GM21786 (cell line): ENCODE results near the gene GEMIN4.
A peak's percentile ranks its signal among the peaks of the same experiment; 100 is the strongest.

ENCODE experiments used
- ATAC-seq: cut with Tn5 transposase; IDR thresholded peaks from one replicate; pipeline ENCODE4 v1.9.1; 2021; ENCODE audit not compliant: unreplicated experiment

Gene GEMIN4

DNA sequence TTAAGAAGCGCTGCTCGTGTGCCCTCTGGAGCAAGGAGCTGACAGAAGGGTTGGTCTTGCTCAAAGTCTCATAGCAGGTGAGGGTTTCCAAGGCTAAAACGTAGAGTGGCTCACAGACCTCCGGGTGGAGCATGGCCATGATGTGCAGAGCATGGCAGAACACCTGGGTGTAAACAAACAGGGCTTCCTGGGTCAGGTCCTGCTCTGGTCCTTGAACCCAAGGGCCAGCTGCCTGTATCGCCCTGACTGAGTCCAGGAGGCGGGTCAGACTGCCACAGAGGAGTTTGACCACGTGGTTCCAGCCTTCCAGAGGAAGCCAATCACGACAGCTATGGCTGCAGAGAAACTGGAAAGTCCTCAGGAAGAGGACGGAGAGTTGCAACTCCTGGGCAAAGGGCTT lies 7.1 kb downstream of the GEMIN4 start:
- ATAC-seq = no peak

DNA sequence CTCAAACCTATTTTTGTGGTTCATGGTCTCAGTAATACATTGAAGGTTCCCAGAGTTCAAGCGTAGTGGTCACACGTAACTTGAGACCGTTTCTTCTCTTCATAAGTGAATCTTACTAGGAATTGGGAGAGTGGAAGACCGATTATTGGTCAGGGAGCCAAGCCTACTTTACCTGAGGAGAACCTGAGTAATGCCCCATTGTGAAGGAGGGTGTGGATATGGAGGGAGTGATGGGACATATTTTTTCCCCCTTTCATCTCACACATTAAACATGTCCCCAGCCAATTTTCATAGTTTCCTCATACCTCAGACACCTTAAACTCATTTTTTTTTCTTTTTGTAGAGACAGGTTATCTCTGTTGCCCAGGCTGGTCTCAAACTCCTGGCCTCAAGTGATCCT lies 8.9 kb downstream of the GEMIN4 start:
- no peak for ATAC-seq

DNA sequence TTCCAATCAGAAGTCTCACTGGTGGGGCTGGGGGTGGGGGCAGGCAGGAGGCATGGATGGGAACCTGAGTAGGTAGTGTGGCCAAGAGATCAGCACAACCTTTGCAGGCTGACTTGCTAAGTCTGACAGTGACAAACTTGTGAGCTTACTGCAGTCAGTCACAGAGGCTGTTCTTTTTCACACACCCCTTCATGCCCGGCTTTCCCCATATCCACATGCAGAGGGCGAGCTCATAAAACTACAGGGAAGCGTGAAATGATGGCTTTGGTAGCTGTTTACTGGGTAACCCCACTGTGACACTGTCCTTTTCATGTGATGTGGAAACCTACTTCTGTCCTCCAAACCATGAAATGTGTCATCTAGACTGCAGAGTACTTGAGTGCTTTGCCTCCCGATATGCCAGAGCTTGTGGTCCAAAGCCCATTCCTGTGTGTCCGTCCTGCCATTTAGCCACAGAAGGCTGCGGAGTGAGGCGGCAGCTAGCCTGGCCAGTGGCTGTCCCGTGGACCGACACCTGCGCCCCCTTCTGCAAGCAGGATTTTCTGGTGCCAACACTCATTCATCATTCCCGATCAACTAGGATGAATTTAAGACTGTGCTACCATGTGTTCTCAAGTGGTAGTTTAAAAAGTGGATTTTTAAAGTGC lies 9.8 kb downstream of the GEMIN4 start:
- no peak for ATAC-seq

DNA sequence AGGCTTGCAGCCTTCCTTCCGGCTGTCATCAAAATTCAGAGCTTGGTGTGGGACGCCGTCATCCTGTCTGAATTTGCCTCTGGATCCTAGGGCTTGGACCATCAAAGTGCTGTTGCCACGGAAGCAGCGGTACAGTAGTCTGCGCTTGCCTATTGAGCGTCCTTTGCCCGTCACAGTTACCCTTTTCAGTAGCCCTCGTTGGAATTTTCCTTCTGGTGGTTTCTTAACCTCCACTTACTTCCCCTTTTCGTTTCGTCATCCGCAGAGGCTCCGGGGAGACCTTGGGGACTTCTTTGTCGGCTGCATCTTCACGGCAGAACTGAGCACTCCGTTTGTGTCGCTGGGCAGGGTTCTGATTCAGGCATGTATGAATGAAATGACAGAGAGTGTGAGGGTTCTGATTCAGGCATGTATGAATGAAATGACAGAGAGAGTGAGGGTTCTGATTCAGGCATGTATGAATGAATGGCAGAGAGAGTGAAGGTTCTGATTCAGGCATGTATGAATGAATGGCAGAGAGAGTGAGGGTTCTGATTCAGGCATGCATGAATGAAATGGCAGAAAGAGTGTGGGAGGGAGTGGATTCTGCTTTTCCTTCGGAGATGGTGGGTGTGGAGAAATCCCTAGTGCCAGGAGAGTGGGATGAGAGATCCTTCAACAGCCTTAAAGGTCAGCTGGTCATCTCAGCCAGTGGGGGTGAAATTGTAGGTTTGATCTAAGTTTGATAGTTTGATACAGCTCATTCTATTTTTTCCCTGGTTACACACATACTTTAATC lies 11.6 kb downstream of the GEMIN4 start:
- peak; percentile 88 for ATAC-seq

DNA sequence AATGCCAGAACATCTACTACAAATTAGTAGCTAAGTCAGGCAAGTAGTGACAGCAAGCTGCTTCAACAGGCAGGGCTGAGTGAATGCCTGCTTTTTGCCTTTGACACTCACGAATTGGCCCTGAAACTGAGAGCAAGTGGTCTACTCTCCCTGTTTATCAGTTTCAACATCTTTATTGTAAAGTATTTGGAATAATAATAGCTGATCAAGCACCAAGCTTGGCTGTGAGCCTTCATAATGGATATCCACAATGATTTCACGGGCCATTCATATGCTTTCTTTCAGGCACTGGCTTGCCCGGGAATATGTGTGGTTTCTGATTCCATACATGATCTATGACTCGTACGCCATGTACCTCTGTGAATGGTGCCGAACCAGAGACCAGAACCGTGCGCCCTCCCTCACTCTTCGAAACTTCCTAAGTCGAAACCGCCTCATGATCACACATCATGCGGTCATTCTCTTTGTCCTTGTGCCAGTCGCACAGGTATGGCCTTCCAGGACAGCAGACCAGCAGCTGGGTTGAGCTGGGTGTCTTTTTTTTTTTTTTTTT lies 14.4 kb downstream of the GEMIN4 start:
- no peak for ATAC-seq

DNA sequence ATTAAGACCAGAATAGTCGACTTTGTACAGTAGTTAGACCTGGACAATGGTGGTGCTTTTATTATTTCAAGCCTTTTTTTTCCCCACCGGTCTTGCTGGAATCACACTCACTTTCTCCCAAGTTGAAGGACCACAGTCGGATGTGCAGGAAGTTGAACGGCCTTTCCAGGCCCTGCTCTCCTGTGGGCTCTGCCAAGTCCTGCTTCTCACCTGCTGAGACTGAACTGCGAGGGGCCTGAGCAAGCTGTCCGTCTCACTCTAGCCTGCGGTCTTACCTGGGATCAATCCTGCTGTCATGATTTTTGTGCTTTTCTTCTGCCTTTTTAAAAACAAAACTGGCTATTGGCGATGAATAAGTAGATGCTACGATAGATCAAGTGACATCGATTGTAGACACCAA lies 18.3 kb downstream of the GEMIN4 start:
- ATAC-seq = no peak

DNA sequence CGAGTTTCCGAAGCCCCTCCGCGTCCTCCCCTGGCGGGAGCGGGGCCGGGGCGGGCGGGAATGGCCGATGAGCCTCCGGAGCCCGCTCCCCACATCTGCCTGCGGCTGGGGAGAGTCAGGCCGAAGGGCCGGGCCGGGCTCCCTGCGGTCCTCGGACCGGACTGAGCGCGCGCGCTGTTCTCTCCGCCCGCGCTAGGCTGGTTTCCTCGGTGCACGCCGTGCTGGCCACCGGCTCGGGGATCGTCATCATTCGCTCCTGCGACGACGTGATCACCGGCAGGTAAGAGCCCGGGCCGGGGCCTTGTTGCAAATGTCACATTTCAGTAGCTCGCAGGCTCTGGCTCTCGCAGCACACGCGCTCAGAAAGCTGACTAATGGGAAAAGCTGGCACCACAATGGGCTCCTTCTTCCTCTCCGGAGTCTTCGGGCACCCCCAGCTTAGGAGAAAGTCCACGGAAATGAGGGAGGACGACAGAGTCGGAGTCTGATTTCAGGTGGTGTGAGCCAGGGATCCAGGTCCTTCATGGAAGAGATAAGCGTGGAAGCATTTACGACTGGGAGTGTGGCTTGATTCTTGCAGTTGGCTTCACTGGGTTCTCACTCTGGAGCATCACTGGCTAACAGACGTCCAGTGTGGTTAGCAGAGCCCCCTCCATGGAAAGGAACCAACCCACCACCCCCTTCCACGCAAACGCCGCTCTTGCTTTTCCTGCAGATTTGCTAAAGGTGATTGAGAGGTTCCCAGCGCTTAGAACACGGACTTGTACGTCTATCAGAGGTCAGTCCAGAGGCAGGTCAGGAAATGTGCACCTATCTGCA lies 19.0 kb downstream of the GEMIN4 start:
- ATAC-seq = no peak

DNA sequence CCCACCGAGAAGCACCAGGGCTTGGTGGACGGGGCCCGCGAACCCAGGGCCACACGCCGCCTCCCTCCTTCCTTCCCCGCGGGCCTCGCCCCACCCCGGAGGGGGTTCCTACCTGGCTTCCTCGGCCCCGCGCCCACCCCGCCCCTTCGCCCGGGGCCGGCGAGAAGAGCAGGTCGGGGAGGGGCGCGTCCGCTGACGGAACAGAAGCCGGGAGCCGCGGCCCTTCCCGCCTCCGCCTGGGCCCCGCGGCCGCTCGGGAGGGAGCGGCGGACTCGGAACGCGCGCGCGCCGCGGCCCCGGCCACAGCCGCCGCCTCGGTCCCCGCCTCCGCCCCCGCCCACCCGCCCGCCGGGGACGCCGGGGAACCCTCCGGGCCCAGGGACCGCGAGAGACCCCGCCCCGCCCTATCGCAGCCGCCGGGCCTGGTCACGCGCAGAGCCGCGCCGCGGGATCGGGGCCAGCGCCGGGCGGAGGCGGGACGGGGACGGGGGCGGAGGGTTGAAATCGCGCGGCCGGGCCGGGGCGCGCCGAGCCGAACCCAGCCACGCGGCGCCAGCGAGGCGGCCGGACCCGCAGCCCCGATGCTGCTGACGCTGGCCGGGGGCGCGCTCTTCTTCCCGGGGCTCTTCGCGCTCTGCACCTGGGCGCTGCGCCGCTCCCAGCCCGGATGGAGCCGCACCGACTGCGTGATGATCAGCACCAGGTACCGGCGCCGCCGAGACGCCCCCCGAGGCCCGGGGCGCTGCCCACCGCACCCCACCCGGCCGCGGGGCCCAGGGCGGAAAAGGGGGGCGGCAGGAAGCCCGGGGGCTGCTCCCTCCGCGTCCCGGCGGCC lies 19.8 kb downstream of the GEMIN4 start, which contains the start of gene TLCD3A:
Gene TLCD3A (plus strand): TSS at position 530 of the 835 bp plus-strand sequence. CDS start 52 bp downstream, at position 582.
- no peak for ATAC-seq

DNA sequence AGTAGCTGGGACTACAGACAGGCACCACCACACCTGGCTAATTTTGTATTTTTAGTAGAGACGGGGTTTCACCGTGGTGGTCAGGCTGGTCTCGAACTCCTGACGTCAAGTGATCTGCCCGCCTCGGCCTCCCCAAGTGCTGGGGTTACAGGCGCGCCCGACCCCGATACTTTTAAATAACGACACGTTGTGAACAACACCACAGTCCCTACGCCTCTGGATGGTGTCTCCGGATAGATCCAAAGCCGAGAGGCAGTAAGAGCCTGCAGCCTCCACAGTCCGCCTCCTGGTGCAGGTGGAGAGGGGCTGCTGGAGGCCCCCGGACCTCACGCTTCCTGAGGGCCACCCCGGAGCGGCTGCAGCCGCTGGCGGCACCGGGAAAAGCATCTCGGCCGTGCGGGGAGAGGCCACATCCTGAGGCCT lies 20.4 kb downstream of the GEMIN4 start:
- no peak for ATAC-seq

DNA sequence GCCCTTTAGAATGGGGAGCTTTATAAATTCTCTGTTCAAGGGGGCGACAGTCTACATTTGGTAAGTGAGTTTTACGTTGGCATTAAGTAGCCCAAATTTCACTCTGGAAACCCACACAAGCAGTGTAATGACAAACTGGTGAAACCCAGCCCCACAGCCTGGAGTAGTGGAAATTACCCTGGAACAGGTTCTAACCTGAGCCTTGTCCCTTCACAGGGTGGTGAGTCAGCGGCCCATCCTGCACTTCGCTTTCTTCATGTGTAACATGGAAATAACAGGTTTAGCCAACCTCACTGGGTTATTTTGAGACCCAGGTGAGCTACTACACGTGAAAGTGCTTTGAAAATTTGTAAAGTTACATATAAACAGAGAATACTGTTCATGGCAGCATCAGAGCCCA lies 23.2 kb downstream of the GEMIN4 start:
- no peak for ATAC-seq

DNA sequence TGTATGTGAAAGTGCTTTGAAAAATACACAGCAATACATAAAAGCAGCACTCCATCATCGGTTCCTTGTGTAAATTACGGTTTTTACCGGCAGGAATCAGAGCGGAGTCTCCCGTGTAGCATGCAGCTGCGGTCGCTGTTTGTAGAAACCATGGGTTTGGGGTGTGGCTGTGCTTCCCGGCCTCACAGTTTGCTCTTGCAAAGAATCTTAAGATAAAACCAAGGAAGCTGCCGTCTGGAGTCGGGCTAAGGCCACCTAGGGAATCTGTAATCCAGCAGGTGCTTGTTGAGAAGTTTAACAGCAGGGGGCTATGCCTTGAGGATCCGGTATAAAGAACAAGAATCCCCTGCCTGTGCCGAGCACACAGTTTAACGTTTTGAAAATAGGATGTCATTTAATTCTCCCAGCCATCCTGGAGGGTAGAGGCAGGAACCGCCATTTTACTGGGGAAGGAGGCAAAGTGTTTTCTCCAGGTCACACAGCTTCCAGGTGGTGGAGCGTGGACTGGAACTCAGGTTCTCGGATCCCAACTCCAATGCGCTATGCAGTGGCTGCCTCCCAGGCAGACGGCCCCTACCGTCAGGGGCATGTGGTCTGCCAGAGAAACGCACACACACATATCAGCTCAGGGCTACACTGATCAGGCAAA lies 25.7 kb downstream of the GEMIN4 start:
- no peak for ATAC-seq

DNA sequence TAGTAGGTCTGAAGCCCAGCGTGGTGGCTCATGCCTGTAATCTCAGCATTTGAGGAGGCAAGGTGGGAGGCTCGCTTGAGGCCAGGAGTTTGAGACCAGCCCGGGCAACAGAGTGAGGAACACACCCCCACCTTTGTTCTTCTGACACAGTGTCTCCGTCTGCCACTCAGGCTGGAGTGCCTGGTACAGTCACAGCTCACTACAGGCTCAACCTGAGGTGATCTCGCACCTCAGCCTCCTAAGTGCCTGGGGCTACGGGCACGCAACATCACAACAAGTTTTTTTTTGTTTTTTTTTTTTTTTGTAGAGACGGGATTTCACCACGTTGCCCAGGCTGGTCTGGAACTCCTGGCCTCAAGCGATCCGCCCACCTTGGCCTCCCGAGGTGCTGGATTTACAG lies 26.3 kb downstream of the GEMIN4 start:
- no peak for ATAC-seq

DNA sequence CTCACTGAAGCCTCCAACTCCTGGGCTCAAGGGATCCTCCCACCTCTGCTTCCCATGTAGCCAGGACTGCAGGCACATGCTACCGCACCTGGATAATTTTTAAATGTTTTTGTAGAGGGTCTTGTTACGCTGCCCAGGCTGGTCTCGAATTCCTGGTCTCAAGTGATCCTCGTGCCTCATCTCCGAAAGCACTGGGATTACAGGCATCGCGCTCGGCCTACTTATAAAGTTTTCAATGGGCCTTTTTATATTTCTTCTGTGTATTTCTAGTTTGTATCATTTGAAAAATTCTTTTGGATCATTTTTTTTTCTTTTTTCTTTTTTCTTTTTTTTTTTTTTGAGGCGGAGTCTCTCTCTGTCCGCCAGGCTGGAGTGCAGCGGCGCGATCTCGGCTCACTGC lies 27.0 kb downstream of the GEMIN4 start:
- no peak for ATAC-seq

DNA sequence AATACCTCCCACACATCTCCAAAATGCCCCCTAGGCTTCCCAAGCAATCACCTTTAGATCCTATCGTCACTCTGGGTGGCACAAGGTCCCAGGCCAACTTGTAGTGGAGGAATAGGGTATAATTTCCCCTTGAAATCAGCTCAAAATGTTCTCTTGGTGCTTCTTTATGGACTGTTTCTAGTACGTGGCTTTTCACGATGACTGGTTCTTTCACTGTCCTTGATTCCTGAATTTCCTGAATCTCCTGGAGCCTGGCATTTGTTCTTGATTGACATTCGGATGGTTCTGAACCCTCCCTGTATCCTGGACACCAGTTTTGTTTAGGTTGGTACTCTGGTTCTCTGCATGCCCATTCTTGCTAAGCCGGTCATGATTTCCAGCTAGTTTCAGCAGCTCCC lies 30.5 kb downstream of the GEMIN4 start:
- no peak for ATAC-seq

DNA sequence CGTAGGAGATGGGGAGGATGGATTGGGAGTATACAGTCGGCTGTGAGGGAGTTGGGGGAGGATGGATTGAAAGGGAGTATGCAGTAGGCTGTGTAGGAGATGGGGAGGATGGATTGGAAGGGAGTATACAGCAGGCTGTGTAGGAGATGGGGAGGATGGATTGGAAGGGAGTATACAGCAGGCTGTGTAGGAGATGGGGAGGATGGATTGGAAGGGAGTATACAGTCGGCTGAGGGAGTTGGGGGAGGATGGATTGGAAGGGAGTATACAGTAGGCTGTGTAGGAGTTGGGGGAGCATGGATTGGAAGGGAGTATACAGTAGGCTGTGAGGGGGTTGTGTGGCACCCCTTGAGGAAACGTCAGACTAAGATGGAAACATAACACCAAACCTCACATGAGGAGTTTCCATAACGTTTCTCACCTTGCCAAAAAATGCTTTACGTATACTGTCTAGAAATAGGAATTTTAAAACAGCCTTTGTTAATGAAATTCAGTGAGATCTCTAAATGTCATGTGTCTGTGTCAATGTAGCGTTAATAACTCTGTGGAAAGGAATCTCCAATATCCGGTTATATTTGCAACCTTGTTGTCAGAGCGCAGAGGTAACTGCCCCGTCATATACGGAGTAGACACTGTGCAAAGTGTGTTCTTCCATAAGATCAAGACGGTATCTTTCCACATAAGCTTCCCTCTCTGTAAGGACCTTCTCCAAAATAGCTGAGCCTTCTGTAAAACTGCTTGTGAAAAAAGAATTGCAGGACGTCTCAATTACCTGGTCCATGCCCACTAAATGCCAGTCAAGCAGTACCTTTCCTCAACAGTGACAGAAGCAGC lies 31.1 kb downstream of the GEMIN4 start:
- no peak for ATAC-seq

DNA sequence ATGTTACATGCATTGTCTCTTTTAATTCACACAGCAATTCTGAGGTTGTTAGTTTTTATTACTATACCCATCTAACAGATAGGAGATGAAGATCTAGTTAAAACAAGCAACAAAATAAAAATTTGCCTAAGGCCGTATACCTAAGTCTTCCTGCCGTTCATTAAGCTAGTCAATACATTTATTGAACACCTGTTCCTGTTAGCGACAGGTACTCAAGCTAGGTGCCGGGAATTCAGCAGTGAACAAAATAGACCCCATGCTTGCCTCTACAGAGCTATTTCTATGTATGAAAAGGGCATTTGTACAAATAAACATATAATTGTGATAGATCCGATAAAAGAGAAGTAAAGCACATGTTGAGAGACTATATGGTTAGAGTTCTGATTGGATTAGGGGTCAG lies 34.0 kb downstream of the GEMIN4 start:
- ATAC-seq = no peak

DNA sequence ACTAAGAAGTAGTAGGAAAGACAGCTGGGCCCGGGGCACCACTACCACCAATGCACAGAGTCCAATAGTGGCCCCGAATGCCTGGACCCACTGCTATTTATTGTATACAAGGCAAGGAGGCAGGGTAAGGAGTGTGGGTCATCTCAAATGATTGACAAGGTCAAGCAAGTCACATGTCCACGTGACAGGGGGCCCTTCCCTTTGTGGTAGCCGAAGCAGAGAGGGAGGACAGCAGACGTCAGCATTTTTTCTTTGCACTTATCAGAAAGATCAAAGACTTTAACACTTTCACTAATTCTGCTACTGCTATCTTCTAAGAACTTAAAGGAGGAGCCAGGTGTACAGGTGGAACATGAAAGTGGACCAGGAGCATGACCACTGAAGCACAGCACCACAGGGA lies 43.9 kb downstream of the GEMIN4 start:
- no peak for ATAC-seq

DNA sequence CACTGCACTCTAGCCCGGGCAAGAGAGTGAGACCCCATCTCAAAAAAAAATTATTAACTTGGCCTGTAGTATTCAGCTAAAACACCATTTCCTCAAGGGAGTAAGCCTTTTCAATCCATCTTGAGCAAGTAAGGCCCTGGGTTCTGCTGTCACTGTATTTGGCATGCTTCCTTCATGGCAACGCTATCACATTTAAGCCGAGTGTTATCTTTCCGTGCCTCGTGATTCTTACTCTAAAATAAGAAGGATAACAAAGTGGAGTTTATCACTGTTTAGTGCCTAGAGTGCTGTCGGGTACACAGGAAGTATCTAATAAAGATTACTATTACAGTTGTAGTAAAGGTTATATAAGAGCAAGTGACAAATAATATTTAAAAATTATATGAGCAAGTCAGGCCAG lies 46.2 kb downstream of the GEMIN4 start:
- ATAC-seq = no peak

DNA sequence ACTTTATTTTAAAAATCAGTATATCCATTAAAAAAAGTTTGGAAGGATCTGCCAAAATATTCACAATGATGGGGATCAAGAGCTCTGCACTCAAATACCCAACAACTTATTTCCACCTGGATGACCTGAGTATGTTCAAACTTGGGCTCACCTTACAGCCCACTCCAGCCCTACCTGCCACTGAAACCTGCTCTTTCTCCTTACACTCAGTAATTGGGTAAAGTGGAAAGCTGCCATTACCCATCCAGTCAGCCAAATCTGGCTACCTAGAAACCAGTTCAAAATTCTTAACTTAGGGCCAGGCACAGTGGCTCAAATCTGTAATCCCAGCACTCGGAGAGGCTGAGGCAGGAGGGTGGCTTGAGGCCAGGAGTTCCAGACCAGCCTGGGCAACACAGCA lies 47.1 kb downstream of the GEMIN4 start:
- no peak for ATAC-seq
